Stimulated activated CD8-positive, alpha-beta memory T cell treated with anti-CD3 and anti-CD28 coated beads, Interleukin-4, amount 100 ng/mL, for 1 hour (primary cell): ENCODE results near the gene TSPAN31.

Source experiments
- DNase-seq, 2 donors: peaks; one replicate each; pipeline ENCODE4 v3.0.0-alpha.2; 2020; ENCODE audit warnings: low read depth in 2 of 2, low spot score in 1 of 2

TSPAN31 gene

GRCh38 chr12:57782243-57782607, 37.4 kb downstream of the TSPAN31 start:
- no peak for DNase-seq

- DNase-seq, result peak; percentile 96 to 98
Observed at GRCh38 chr12:57782608-57783465, 38.0 kb downstream of the TSPAN31 start, which contains the start of gene TSFM. TSS of gene TSFM (plus strand) at chr12:57782787. CDS start at chr12:57782802, 15 bp downstream.

GRCh38 chr12:57783466-57783801, 38.6 kb downstream of the TSPAN31 start:
- DNase-seq, result no peak

- no peak for DNase-seq
Observed at GRCh38 chr12:57783861-57784260, 39.0 kb downstream of the TSPAN31 start.

- no peak for DNase-seq
Observed at GRCh38 chr12:57793920-57794319, 49.1 kb downstream of the TSPAN31 start.

- DNase-seq, result no peak
Observed at GRCh38 chr12:57795354-57795753, 50.5 kb downstream of the TSPAN31 start.

- no peak for DNase-seq
Observed at GRCh38 chr12:57796996-57797395, 52.2 kb downstream of the TSPAN31 start.

- DNase-seq, result no peak
Observed at GRCh38 chr12:57797933-57798332, 53.1 kb downstream of the TSPAN31 start.
